ENCODE measurements around the gene TMPRSS9. TPM values are rescaled to one million over a fixed set of nuclear protein-coding genes. Genes with fewer than 3 reads are reported as not detected.
A peak's percentile ranks its signal among the peaks of the same experiment; 100 is the strongest.

Gene TMPRSS9
- total RNA-seq, 1 experiment from 2014 or later, result not detected

- peak; percentile 95 for DNase-seq (ENCODE audit: low spot score)
- ChIA-PET POLR2A (ENCODE audit: low non-redundant PET) (no interaction called here), CTCF (interaction anchor here (0.7 to 1.8 kb wide), 2 partner anchors 137 to 163 kb away, joined by 4 to 6 read pairs; no protein-coding TSS in a partner anchor)
- BruUV-seq (replicated peaks), result no TSS peak
- no peak for TF ChIP-seq EZH2 (IDR thresholded peaks at IDR 0.05; ENCODE audit: borderline replicate concordance, low read depth, low read length, poor library complexity, severe bottlenecking)
- peak; percentile 96 for TF ChIP-seq CTCF (conservative IDR thresholded peaks at IDR 0.05; ENCODE audit: low read depth, low read length)
- peak overlapping the region; percentile 81 for H3K4me3 ChIP-seq (ENCODE audit: low read depth, low read length, poor library complexity, severe bottlenecking)
- H3K9me3 ChIP-seq (ENCODE audit: low read depth, low read length, poor library complexity, severe bottlenecking), result no peaks in the 10 kb centered on the region
- H3K4me1 ChIP-seq (ENCODE audit: insufficient read depth, low read length, poor library complexity, severe bottlenecking), result peaks cover 38% of the 10 kb centered on the region
- no peaks in the 10 kb centered on the region for H3K36me3 ChIP-seq (ENCODE audit: insufficient read depth, low read length, poor library complexity, severe bottlenecking)
- intact Hi-C loops (cut with micrococcal nuclease; ENCODE audit: unreplicated experiment), result loop anchor here (1.0 to 5.0 kb wide), 3 partner anchors 68 to 137 kb away; no protein-coding TSS in a partner anchor
- no peaks in the 10 kb centered on the region for H3K27me3 ChIP-seq (replicated peaks; ENCODE audit: insufficient read depth, low read depth, low read length, poor library complexity)
- no peak overlapping the region for H3K27ac ChIP-seq (ENCODE audit: low read depth, low read length, poor library complexity, severe bottlenecking)
Measured at GRCh38 chr19:2474232-2475017, 114.4 kb downstream of the TMPRSS9 start.

- Histone ChIP-seq H3K9me3 (ENCODE audit: low read depth, low read length, poor library complexity, severe bottlenecking) (no peaks in the 10 kb centered on the region), H3K4me3 (ENCODE audit: low read depth, low read length, poor library complexity, severe bottlenecking) (peak overlapping the region; percentile 81), H3K4me1 (ENCODE audit: insufficient read depth, low read length, poor library complexity, severe bottlenecking) (peaks cover 33% of the 10 kb centered on the region), H3K27me3 (replicated peaks; ENCODE audit: insufficient read depth, low read depth, low read length, poor library complexity) (no peaks in the 10 kb centered on the region), H3K36me3 (ENCODE audit: insufficient read depth, low read length, poor library complexity, severe bottlenecking) (no peaks in the 10 kb centered on the region), H3K27ac (ENCODE audit: low read depth, low read length, poor library complexity, severe bottlenecking) (peak overlapping the region; percentile 65)
- ChIA-PET POLR2A (ENCODE audit: low non-redundant PET) (interaction anchor here (0.5 to 1.5 kb wide), 13 partner anchors 9 to 1392 kb away, joined by 3 to 16 read pairs (median 5); no protein-coding TSS in a partner anchor), CTCF (interaction anchor here (0.9 to 3.6 kb wide), 3 partner anchors 105 to 162 kb away, joined by 3 to 23 read pairs (median 7); no protein-coding TSS in a partner anchor)
- peak; percentile 75 for DNase-seq (ENCODE audit: low spot score)
- BruUV-seq (replicated peaks), result no TSS peak
- intact Hi-C loops (cut with micrococcal nuclease; ENCODE audit: unreplicated experiment), result loop anchor here (5.0 kb wide), 1 partner anchor 67 kb away; no protein-coding TSS in a partner anchor
- TF ChIP-seq EZH2 (IDR thresholded peaks at IDR 0.05; ENCODE audit: borderline replicate concordance, low read depth, low read length, poor library complexity, severe bottlenecking) (no peak), CTCF (conservative IDR thresholded peaks at IDR 0.05; ENCODE audit: low read depth, low read length) (no peak)
Measured at GRCh38 chr19:2475018-2475701, 115.1 kb downstream of the TMPRSS9 start.

Small RNA genes within 50 kb of the gene (microRNA-seq; reads per million reads assigned to microRNA genes)
- gene MIR7108, result 5.9 reads per million, percentile 19 among the genes with 10 or more reads in this experiment

Other genes starting within 250 kb of the TMPRSS9 start
- 148 and 154 TPM in 2 replicates for gene AP3D1, start 208.7 kb upstream of the TMPRSS9 start, total RNA-seq (2021)
- 71.2 and 78.8 TPM in 2 replicates for gene DOT1L, start 196.3 kb upstream of the TMPRSS9 start, total RNA-seq (2021)
- 73.7 and 75.9 TPM in 2 replicates for gene PLEKHJ1, start 123.9 kb upstream of the TMPRSS9 start, total RNA-seq (2021)
- gene SF3A2, start 123.4 kb upstream of the TMPRSS9 start, total RNA-seq (2021), result 186 and 187 TPM in 2 replicates
- 15.1 and 16.3 TPM in 2 replicates for gene AMH, start 110.9 kb upstream of the TMPRSS9 start, total RNA-seq (2021)
- 0.73 TPM in 1 of 2 replicates, not detected in the other for gene JSRP1, start 103.8 kb upstream of the TMPRSS9 start, total RNA-seq (2021)
- not detected in 2 replicates for gene PEAK3, start 78.1 kb upstream of the TMPRSS9 start, total RNA-seq (2021)
- gene LINGO3, start 52.1 kb upstream of the TMPRSS9 start, total RNA-seq (2021), result not detected in 2 replicates
- gene LSM7, start 31.7 kb upstream of the TMPRSS9 start, total RNA-seq (2021), result 137 and 152 TPM in 2 replicates
- gene SPPL2B, start 31.6 kb upstream of the TMPRSS9 start, total RNA-seq (2021), result 86.8 and 94.2 TPM in 2 replicates
- gene TIMM13, start 67.3 kb downstream of the TMPRSS9 start, total RNA-seq (2021), result 206 and 213 TPM in 2 replicates
- 241 and 243 TPM in 2 replicates for gene LMNB2, start 96.7 kb downstream of the TMPRSS9 start, total RNA-seq (2021)
- gene GADD45B, start 115.9 kb downstream of the TMPRSS9 start, total RNA-seq (2021), result 12.3 and 16.4 TPM in 2 replicates